ENCODE measurements around the gene GOLGA6C. TPM values are rescaled to one million over a fixed set of nuclear protein-coding genes. Genes with fewer than 3 reads are reported as not detected.

The GOLGA6C gene
- total RNA-seq, 4 donors from 2014 or later: 0.17 to 0.41 TPM; not detected in 2

DNA sequence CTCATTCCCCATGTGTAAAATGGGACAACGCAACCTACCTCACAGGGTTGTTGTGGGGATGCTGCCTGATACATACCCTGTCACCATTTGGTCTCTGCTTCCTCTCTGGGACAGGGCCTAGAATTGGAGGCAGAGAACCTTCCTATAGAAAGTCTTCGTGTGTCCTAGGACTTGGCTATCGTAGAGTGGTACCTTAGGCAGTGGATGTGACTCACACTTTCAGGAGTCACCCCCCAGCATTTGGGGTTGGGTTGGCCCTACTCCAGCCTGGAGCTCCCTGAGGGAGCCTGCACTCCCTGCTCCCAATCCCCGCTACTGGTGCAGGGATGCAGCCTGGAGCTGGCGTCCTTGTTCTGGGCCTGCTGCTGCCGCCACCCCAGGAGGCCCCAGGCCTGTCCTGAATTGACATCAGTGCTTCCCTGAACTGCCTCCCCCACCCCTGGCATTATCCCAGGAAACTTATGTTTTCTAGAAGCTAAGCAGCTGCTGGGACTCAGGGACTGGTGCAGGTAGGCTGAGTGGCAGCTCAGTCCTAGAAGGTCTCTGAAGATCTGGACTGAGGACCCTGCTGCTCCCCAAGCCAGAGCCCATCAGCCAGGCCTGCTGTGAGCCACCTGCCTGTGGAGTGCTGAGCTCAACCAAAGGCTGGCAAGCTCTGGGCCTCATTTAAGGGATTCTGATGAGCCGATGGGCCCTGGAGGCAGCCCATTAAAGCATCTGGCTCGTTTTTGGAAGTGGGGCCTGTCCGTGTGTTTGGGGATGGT is 46.5 kb upstream of the GOLGA6C start:
- H3K9me3 ChIP-seq: no peaks in the 10 kb centered on the region
- H3K27me3 ChIP-seq: no peaks in the 10 kb centered on the region
- H3K4me1 ChIP-seq: no peaks in the 10 kb centered on the region
- H3K36me3 ChIP-seq: peaks cover 0 to 6% of the 10 kb centered on the region in 2 donors
- no peak overlapping the region for H3K27ac ChIP-seq
- no peak overlapping the region for H3K4me3 ChIP-seq
- no peak for DNase-seq
- in situ Hi-C loops (cut with MboI; ENCODE audit: low sequenced_read_pairs in 4 of 4): no loop called here
- intact Hi-C loops (cut with DNase I; ENCODE audit: low total_unique reads): no loop called here
- TF ChIP-seq POLR2A (IDR thresholded peaks at IDR 0.05): no peak
- TF ChIP-seq, protein P1, sequence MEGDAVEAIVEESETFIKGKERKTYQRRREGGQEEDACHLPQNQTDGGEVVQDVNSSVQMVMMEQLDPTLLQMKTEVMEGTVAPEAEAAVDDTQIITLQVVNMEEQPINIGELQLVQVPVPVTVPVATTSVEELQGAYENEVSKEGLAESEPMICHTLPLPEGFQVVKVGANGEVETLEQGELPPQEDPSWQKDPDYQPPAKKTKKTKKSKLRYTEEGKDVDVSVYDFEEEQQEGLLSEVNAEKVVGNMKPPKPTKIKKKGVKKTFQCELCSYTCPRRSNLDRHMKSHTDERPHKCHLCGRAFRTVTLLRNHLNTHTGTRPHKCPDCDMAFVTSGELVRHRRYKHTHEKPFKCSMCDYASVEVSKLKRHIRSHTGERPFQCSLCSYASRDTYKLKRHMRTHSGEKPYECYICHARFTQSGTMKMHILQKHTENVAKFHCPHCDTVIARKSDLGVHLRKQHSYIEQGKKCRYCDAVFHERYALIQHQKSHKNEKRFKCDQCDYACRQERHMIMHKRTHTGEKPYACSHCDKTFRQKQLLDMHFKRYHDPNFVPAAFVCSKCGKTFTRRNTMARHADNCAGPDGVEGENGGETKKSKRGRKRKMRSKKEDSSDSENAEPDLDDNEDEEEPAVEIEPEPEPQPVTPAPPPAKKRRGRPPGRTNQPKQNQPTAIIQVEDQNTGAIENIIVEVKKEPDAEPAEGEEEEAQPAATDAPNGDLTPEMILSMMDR (IDR thresholded peaks at IDR 0.05 in 4 of 5, conservative IDR thresholded peaks at IDR 0.05 in 1 of 5): no peak
- ATAC-seq: no peak

DNA sequence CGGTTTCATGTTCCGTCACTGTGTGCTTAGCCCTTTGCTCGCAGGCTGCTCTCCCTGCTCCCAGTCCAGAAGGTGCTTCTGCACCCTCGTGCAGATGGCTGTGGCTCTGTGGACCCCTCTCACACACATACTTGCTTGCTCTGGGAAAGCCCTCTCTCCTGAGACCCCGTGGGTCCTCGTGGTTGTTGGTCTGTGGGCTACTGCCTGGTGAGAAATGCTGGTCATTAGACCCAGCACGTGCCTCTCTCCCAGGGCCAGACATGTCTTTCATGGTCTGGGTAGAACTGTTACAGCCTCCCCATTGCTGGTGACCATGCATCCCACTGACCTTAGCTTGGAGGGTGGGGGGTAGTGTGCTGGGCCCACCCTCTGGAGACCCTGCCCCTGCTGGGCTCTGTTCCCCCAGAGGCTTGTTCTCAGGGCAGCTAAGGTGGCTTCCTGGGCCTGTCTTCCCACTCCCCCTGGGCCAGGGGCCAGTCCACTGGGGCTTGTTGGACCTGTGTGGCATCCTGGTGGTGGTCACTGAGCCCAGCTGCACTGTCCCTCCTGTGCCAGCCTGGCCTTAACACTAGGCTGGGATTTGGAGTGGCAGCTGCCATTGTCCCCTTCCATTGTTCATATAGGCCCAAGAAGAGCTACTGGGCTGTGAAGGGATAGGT is 45.8 kb upstream of the GOLGA6C start:
- intact Hi-C loops (cut with DNase I; ENCODE audit: low total_unique reads): no loop called here
- H3K4me3 ChIP-seq: no peak overlapping the region
- ATAC-seq (no peak), DNase-seq (no peak)
- in situ Hi-C loops (cut with MboI; ENCODE audit: low sequenced_read_pairs in 4 of 4): no loop called here
- peaks cover 0 to 6% of the 10 kb centered on the region in 2 donors for H3K36me3 ChIP-seq
- TF ChIP-seq, protein P1 (IDR thresholded peaks at IDR 0.05 in 4 of 5, conservative IDR thresholded peaks at IDR 0.05 in 1 of 5): no peak
- TF ChIP-seq POLR2A (IDR thresholded peaks at IDR 0.05): no peak
- no peaks in the 10 kb centered on the region for H3K27me3 ChIP-seq
- no peaks in the 10 kb centered on the region for H3K4me1 ChIP-seq
- H3K27ac ChIP-seq: no peak overlapping the region
- no peaks in the 10 kb centered on the region for H3K9me3 ChIP-seq

DNA sequence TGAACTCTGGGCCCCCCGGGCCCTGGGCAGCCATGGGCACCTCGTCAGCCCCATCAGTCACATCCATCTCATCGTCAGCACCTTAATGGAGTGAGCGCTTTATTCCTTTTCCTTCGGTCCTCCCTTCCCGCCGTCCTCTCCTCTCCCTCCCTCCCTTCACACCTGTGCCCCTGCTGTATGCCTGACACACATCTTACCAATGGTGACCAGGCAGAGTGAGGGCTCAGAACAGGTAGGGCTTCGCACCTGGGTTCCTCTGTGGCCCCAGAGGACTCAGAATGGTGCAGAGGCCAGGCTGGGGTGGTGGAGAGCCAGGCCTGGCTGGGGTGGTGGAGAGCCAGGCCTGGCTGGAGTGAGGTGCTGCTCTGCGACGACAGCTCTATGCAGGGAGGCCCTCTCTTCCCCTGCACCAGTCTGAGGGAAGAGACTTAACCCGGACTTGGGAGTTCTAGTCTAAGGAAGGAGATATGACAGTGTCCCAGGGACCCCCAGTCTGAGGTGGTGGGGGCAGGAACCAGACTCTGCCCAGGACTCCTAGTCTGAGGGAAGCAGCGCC is 44.8 kb upstream of the GOLGA6C start:
- no peaks in the 10 kb centered on the region for H3K27me3 ChIP-seq
- in situ Hi-C loops (cut with MboI; ENCODE audit: low sequenced_read_pairs in 4 of 4) (no loop called here), intact Hi-C loops (cut with DNase I; ENCODE audit: low total_unique reads) (no loop called here)
- ATAC-seq (no peak), DNase-seq (no peak)
- H3K36me3 ChIP-seq: peaks cover 0 to 3% of the 10 kb centered on the region in 2 donors
- no peak overlapping the region for H3K27ac ChIP-seq
- TF ChIP-seq, protein P1 (IDR thresholded peaks at IDR 0.05 in 4 of 5, conservative IDR thresholded peaks at IDR 0.05 in 1 of 5): no peak
- no peak for TF ChIP-seq POLR2A (IDR thresholded peaks at IDR 0.05)
- H3K4me1 ChIP-seq: no peaks in the 10 kb centered on the region
- H3K4me3 ChIP-seq: no peak overlapping the region
- H3K9me3 ChIP-seq: no peaks in the 10 kb centered on the region

DNA sequence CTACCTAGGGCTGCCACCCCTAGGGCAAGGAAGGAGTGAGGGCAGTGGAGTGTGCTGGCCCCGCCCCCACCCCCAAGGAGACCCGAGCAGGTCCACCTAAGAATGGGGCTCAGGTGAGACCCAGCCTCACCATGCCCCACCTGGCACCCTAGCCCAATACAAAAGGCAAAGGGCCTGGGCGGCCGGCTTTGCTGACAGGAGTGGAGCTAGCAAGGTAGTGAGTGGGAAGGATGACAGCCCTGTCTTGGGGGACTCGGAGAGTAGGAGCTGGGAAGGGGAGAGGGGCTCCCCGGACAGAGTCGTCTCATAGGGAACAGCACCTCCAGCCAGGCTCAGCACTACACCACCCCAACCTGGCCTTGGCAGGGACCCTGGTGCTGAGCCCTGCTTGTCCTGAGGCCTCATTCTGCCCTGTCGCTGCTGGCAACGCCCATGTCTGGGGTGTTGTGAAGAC is 44.3 kb upstream of the GOLGA6C start:
- H3K9me3 ChIP-seq: no peaks in the 10 kb centered on the region
- TF ChIP-seq, protein P1 (IDR thresholded peaks at IDR 0.05 in 4 of 5, conservative IDR thresholded peaks at IDR 0.05 in 1 of 5): no peak
- TF ChIP-seq POLR2A (IDR thresholded peaks at IDR 0.05): no peak
- H3K4me3 ChIP-seq: no peak overlapping the region
- ATAC-seq: no peak
- in situ Hi-C loops (cut with MboI; ENCODE audit: low sequenced_read_pairs in 4 of 4): no loop called here
- no peaks in the 10 kb centered on the region for H3K36me3 ChIP-seq
- intact Hi-C loops (cut with DNase I; ENCODE audit: low total_unique reads): no loop called here
- H3K27ac ChIP-seq: no peak overlapping the region
- H3K27me3 ChIP-seq: no peaks in the 10 kb centered on the region
- no peak for DNase-seq
- no peaks in the 10 kb centered on the region for H3K4me1 ChIP-seq

All from gastrocnemius medialis (tissue), 4 donors.